ENCODE results near the gene SNX25. TPM values are rescaled to one million over a fixed set of nuclear protein-coding genes. Genes with fewer than 3 reads are reported as not detected.

The SNX25 gene
- total RNA-seq, 2 donors from 2014 or later: 21.4 to 26.0 TPM

GRCh38 chr4:185235119-185235842 is 25.9 kb downstream of the SNX25 start:
- peaks cover 12% of the 10 kb centered on the region for H3K4me1 ChIP-seq (ENCODE audit: control insufficient read depth, insufficient read depth, low read length)
- peaks cover 10% of the 10 kb centered on the region for H3K36me3 ChIP-seq (ENCODE audit: control insufficient read depth, insufficient read depth, low read length)
- Mint-ChIP-seq H3K4me3 (no peak overlapping the region), H3K36me3 (ENCODE audit: low read depth) (peaks cover 15% of the 10 kb centered on the region), H3K27me3 (ENCODE audit: insufficient read depth) (peaks cover 8% of the 10 kb centered on the region), H3K27ac (peak overlapping the region; percentile 35), H3K9me3 (peaks cover 20% of the 10 kb centered on the region), H3K4me1 (peaks cover 23% of the 10 kb centered on the region)
- no peak overlapping the region for H3K27ac ChIP-seq (ENCODE audit: low read depth, low read length)
- 76 to 91% methylated on average over 1 to 7 of the region's 7 CpGs for WGBS, 2 experiments (ENCODE audit: insufficient coverage in 1 of 2, insufficient read length in 1 of 2)
- H3K9me3 ChIP-seq (ENCODE audit: control insufficient read depth, low read length): peaks cover 22% of the 10 kb centered on the region
- no peak overlapping the region for H3K9ac ChIP-seq (ENCODE audit: extremely low read depth, low read length, poor library complexity, severe bottlenecking)
- no peak overlapping the region for H3K4me3 ChIP-seq (ENCODE audit: low read length)
- no peak for DNase-seq
- no peaks in the 10 kb centered on the region for H3K27me3 ChIP-seq (ENCODE audit: control insufficient read depth, insufficient read depth, low read length, poor library complexity, severe bottlenecking)
- no peak for TF ChIP-seq CTCF (conservative IDR thresholded peaks at IDR 0.05)

- Mint-ChIP-seq H3K4me3 (no peak overlapping the region), H3K27ac (peak overlapping the region; percentile 35), H3K4me1 (peaks cover 23% of the 10 kb centered on the region), H3K36me3 (ENCODE audit: low read depth) (peaks cover 15% of the 10 kb centered on the region), H3K9me3 (peaks cover 22% of the 10 kb centered on the region), H3K27me3 (ENCODE audit: insufficient read depth) (peaks cover 8% of the 10 kb centered on the region)
- Histone ChIP-seq H3K27ac (ENCODE audit: low read depth, low read length) (no peak overlapping the region), H3K4me1 (ENCODE audit: control insufficient read depth, insufficient read depth, low read length) (peaks cover 12% of the 10 kb centered on the region), H3K9ac (ENCODE audit: extremely low read depth, low read length, poor library complexity, severe bottlenecking) (no peak overlapping the region), H3K4me3 (ENCODE audit: low read length) (no peak overlapping the region), H3K9me3 (ENCODE audit: control insufficient read depth, low read length) (peaks cover 22% of the 10 kb centered on the region), H3K36me3 (ENCODE audit: control insufficient read depth, insufficient read depth, low read length) (peaks cover 10% of the 10 kb centered on the region), H3K27me3 (ENCODE audit: control insufficient read depth, insufficient read depth, low read length, poor library complexity, severe bottlenecking) (no peaks in the 10 kb centered on the region)
- DNase-seq: peak; percentile 65
- TF ChIP-seq CTCF (conservative IDR thresholded peaks at IDR 0.05): no peak
- WGBS, 2 experiments (ENCODE audit: insufficient coverage in 1 of 2, insufficient read length in 1 of 2): 54 to 73% methylated on average over 5 to 7 of the region's 7 CpGs
Observed at GRCh38 chr4:185235843-185236503, 26.6 kb downstream of the SNX25 start.

GRCh38 chr4:185237175-185237574 is 27.8 kb downstream of the SNX25 start:
- Histone ChIP-seq H3K9ac (ENCODE audit: extremely low read depth, low read length, poor library complexity, severe bottlenecking) (no peak overlapping the region), H3K4me1 (ENCODE audit: control insufficient read depth, insufficient read depth, low read length) (peaks cover 12% of the 10 kb centered on the region), H3K27ac (ENCODE audit: low read depth, low read length) (no peak overlapping the region), H3K4me3 (ENCODE audit: low read length) (peak overlapping the region; percentile 45), H3K9me3 (ENCODE audit: control insufficient read depth, low read length) (peaks cover 28% of the 10 kb centered on the region), H3K27me3 (ENCODE audit: control insufficient read depth, insufficient read depth, low read length, poor library complexity, severe bottlenecking) (no peaks in the 10 kb centered on the region), H3K36me3 (ENCODE audit: control insufficient read depth, insufficient read depth, low read length) (peaks cover 10% of the 10 kb centered on the region)
- Mint-ChIP-seq H3K4me1 (peaks cover 23% of the 10 kb centered on the region), H3K36me3 (ENCODE audit: low read depth) (peaks cover 22% of the 10 kb centered on the region), H3K4me3 (no peak overlapping the region), H3K27ac (no peak overlapping the region), H3K27me3 (ENCODE audit: insufficient read depth) (peaks cover 8% of the 10 kb centered on the region), H3K9me3 (peaks cover 30% of the 10 kb centered on the region)
- DNase-seq: no peak
- 90 to 100% methylated on average over 1 to 3 of the region's 3 CpGs for WGBS, 2 experiments (ENCODE audit: insufficient coverage in 1 of 2, insufficient read length in 1 of 2)
- no peak for TF ChIP-seq CTCF (conservative IDR thresholded peaks at IDR 0.05)
